Measurements from ENCODE around the gene MKRN2OS. TPM values are rescaled to one million over a fixed set of nuclear protein-coding genes. Genes with fewer than 3 reads are reported as not detected.

The MKRN2OS gene
- 1.8 and 2.8 TPM in 2 replicates for total RNA-seq

GRCh38 chr3:12545473-12545791, at the start of gene MKRN2OS:
Gene MKRN2OS, minus strand, starts transcription at chr3:12545499. Its CDS starts 35 bp downstream, at chr3:12545464.
- peak; percentile 84 for DNase-seq (ENCODE audit: low read depth)

GRCh38 chr3:12593473-12593872, 48.2 kb upstream of the MKRN2OS start:
- no peak for DNase-seq (ENCODE audit: low read depth)

GRCh38 chr3:12591997-12592715, 46.9 kb upstream of the MKRN2OS start:
- DNase-seq (ENCODE audit: low read depth) = no peak

- DNase-seq (ENCODE audit: low read depth) = no peak
These were observed 46.2 kb upstream of the MKRN2OS start for GRCh38 chr3:12591456-12591855.

GRCh38 chr3:12590096-12590495, 44.8 kb upstream of the MKRN2OS start:
- DNase-seq (ENCODE audit: low read depth) = no peak

GRCh38 chr3:12588039-12589009, 43.0 kb upstream of the MKRN2OS start:
- peak; percentile 25 for DNase-seq (ENCODE audit: low read depth)

- no peak for DNase-seq (ENCODE audit: low read depth)
These were observed 41.1 kb upstream of the MKRN2OS start for GRCh38 chr3:12586403-12586802.

- DNase-seq (ENCODE audit: low read depth) = no peak
These were observed 40.7 kb upstream of the MKRN2OS start for GRCh38 chr3:12585970-12586369.

- DNase-seq (ENCODE audit: low read depth) = no peak
These were observed 39.9 kb upstream of the MKRN2OS start for GRCh38 chr3:12585181-12585580.

- DNase-seq (ENCODE audit: low read depth) = no peak
These were observed 38.8 kb upstream of the MKRN2OS start for GRCh38 chr3:12584083-12584482.

GRCh38 chr3:12583280-12583679, 38.0 kb upstream of the MKRN2OS start:
- peak; percentile 26 for DNase-seq (ENCODE audit: low read depth)

GRCh38 chr3:12582730-12583129, 37.4 kb upstream of the MKRN2OS start:
- DNase-seq (ENCODE audit: low read depth) = no peak

- DNase-seq (ENCODE audit: low read depth) = no peak
These were observed 34.6 kb upstream of the MKRN2OS start for GRCh38 chr3:12579905-12580304.

- no peak for DNase-seq (ENCODE audit: low read depth)
These were observed 34.2 kb upstream of the MKRN2OS start for GRCh38 chr3:12579456-12579855.

- DNase-seq (ENCODE audit: low read depth) = no peak
These were observed 33.4 kb upstream of the MKRN2OS start for GRCh38 chr3:12578742-12579141.

- DNase-seq (ENCODE audit: low read depth) = no peak
These were observed 32.1 kb upstream of the MKRN2OS start for GRCh38 chr3:12577379-12577778.

- no peak for DNase-seq (ENCODE audit: low read depth)
These were observed 29.4 kb upstream of the MKRN2OS start for GRCh38 chr3:12574661-12575060.

- DNase-seq (ENCODE audit: low read depth) = no peak
These were observed 28.8 kb upstream of the MKRN2OS start for GRCh38 chr3:12574131-12574530.

- no peak for DNase-seq (ENCODE audit: low read depth)
These were observed 26.7 kb upstream of the MKRN2OS start for GRCh38 chr3:12571986-12572385.

GRCh38 chr3:12569836-12570235, 24.5 kb upstream of the MKRN2OS start:
- DNase-seq (ENCODE audit: low read depth) = no peak

GRCh38 chr3:12568747-12569146, 23.4 kb upstream of the MKRN2OS start:
- DNase-seq (ENCODE audit: low read depth) = no peak

- no peak for DNase-seq (ENCODE audit: low read depth)
These were observed 21.7 kb upstream of the MKRN2OS start for GRCh38 chr3:12566976-12567375.

- no peak for DNase-seq (ENCODE audit: low read depth)
These were observed 17.2 kb upstream of the MKRN2OS start for GRCh38 chr3:12562451-12562850.

Data from renal cortical epithelial cell (primary cell).